HG02885 (cell line): Measurements from ENCODE around the gene ARHGEF28.

ENCODE experiments used
- ATAC-seq: cut with Tn5 transposase; IDR thresholded peaks from one replicate; pipeline ENCODE4 v1.9.1; 2021; ENCODE audit warnings: mild to moderate bottlenecking; ENCODE audit not compliant: unreplicated experiment, poor library complexity

ARHGEF28 gene

GRCh38 chr5:73799401-73799972, 173.5 kb downstream of the ARHGEF28 start:
- no peak for ATAC-seq

GRCh38 chr5:73801686-73802085, 175.7 kb downstream of the ARHGEF28 start:
- no peak for ATAC-seq

DNA sequence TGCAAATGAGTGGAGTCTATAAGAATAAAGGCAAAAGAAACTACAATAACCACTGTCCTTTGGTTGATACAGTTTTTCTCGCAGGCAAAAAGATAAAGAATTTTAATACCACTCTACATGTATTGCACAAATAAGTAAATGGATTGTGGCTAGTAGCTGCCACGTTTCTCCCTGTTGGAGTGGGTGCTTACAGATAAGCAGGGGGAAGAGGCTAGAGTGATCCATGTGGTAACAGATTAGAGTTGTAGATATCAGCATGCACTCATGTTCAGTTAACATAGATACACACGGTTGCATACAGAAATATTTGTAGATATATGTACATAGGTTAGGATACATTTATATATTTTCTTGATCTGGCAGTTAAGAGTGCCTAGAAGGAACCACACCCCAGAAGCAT, 179.5 kb downstream of the ARHGEF28 start:
- no peak for ATAC-seq

DNA sequence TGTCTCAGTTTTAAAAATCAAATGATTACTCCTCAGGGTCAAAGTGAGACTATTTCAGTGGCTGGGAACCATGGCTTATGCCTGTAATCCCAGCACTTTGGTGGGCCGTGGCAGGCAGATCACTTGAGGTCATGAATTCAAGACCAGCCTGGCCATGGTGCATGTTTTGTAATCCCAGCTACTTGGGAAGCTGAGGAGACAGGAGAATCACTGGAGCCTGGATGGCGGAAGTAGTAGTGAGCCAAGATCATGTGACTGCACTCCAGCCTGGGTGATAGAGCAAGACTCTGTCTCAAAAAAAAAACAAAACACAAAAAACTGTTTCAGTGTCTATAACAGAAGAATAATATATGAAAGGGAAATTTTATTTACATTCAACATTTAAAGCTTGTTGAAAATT, 182.9 kb downstream of the ARHGEF28 start:
- no peak for ATAC-seq

DNA sequence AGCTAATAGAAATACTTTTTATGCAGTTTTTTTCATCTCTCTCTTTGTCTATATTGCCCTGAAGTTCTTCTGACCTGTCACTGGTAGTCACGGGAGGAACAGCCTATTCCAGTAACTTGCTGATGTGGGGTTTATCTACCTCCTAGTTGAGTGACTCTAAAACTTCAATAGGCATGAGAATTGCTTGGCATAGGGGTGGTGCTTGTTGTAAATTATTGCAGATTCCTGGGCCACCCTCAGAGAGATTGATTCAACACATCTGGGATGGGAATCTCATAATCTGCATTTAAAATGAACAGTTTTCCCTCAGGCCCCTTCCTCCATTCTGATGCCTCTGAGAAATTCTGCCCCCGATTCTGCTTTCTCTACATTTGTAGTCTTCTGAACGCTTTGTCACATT, 184.4 kb downstream of the ARHGEF28 start:
- no peak for ATAC-seq

DNA sequence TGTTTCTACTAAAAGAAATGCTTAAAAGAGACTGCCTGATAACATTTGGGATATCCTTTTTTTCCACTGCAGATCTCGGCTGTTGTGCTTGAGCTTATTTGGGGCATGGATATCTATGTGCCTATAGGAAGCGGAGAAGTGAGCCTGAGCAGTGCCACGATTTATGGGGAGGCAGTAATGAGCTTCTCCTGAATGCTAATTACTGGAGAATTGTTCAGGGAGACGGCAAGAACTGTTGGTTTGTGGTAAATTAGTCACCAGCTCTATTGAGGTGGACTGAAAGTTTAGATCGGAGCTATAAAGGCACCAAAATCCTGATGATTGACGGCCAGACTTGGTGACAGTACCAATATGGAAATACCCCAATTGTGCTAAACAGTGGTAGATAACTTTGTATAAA, 186.5 kb downstream of the ARHGEF28 start:
- ATAC-seq: no peak

DNA sequence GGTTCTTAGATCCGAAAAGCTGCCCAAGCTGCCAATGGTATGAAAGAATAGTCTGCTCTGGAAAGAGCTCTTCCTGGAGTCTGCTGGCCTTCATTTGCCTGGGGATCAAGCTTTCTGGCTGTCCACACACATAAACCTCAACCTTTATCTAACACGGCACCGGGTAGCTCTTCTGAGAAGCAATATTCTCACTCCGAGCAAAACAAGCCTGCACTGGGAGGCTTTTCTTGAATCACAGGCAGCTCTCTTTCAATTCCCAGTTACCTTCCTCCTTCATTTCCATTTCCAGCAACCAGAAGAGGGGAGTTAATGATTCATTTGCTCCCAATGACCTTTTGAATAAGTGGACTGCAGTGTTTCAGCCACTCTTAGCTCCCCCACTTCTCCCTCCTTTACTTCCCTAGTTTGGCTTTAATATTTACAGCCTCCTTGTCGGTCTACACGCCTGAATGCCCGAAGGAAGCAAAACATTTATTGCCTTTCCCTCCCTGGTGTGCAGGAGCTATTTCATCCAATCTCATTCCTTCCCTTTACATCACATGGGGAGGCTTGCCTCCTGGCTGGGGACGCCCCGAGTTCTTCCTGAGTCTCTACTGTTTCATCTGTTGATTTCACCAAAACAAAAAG, 187.1 kb downstream of the ARHGEF28 start:
- ATAC-seq: no peak

- ATAC-seq: no peak
Observed at GRCh38 chr5:73814233-73814846, 188.3 kb downstream of the ARHGEF28 start.

- no peak for ATAC-seq
Observed at GRCh38 chr5:73815631-73816030, 189.6 kb downstream of the ARHGEF28 start.

DNA sequence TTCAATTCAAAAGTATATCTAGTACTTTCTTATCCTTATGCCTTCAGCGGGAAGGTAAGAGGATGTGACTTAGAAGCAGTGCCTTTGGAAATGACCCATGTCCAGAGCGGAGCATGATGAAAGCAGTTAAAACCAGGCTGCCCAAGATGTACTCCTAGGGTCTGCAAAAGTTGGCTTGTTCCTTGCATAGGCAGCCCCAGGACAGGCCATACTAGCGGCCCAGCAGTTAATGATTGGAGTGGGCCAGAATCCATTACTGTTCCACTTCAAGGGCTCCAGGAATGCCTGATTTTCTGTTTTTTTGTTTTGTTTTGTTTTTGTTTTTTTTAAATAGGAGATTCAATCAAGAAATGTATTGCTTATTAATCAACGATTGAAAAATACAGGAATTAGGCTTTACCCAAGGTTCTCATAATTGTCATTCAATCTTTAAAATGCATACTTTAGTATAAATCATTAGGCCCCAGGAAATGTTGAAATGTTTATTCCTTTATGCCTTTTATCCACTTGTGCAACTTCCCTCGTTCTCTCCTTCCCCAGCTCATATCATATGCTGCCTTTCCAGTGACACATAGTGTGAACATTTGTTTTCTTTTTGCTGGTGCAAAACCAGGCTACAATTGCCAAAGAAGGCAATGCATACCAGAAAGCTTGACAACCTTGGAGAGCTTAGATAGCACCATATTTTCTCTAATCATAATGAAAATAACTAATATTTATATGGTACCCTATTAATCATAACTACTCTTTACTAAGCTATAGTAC, 190.8 kb downstream of the ARHGEF28 start:
- ATAC-seq: no peak

DNA sequence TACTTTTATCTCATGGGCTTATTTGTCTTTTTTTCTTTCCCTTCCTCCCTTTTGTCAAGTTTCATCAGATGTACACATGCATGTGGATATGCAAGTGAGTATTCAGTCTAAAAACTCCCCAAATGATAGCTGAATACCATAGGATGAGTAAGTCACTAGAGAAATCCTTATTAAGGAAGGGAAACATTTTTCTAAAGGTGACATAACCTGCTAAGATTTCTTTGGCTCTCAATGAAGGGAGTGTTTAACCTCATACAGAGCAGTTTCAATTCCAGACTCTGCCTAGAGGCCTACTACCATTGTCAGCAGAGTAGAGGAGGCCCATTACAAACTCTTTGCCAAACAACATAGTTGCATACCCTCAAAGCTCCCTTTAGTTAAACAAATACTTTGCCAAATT, 192.4 kb downstream of the ARHGEF28 start:
- ATAC-seq: no peak

GRCh38 chr5:73820326-73820725, 194.3 kb downstream of the ARHGEF28 start:
- no peak for ATAC-seq

DNA sequence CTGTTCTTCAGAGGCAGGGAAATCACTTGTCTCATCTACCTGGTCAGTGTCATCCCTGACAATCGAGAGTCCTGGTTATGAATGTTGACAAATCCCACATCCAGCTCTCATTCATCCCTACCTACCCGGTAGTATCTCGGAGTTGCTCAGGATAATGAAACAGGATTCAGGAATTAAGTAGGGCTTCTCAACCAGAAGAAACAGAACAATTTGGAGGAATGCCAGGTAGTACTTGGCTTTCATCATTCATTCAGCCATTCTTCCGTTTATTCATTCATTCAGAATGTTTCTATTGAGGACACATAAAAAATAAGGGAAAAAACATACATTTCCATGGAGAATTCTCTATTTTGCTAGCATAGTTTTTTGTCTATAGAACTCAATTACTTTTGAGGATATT, 195.0 kb downstream of the ARHGEF28 start:
- ATAC-seq: no peak

- ATAC-seq: no peak
Observed at GRCh38 chr5:73822278-73822988, 196.4 kb downstream of the ARHGEF28 start.

- no peak for ATAC-seq
Observed at GRCh38 chr5:73822989-73823339, 197.0 kb downstream of the ARHGEF28 start.

DNA sequence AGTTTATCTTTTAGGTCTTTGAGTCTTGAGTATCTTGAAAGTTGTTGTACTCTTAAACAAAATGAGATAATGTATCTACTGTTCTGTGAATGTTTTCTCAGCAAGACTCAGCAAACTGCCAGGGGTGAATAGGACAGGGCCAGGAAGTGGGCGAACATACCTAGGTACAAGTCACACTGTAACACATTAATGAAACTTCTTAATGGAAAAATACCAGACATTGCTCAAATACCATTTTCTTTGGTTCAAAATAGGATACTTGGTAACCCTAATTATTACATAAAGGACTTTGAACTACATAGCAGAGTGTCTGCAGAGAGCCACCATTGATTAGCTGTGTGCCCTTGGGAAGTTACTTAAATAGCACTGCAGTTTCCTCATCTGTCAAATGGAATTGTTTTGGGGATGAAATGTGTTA, 197.5 kb downstream of the ARHGEF28 start:
- ATAC-seq: no peak

DNA sequence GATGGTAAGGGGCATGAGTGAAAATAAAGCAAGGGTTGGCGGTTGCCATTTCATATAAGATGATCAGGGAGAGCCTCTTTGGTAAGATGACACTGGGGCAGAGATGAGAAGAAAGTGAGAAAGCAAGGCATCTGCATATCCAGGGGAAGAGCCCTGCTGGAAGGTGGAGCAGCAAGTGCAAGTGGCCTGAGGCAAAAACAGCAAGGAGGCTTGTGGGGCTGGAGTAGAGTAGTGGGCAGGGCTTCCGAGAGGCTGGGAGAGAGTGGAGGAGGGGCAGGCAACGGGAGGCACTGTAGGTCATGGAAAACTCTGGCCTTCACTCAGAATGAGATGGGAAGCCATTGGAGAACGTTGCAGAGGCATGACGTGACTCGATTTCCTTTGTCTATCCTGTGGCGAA, 199.2 kb downstream of the ARHGEF28 start:
- ATAC-seq: no peak

- ATAC-seq: no peak
Observed at GRCh38 chr5:73825736-73826135, 199.7 kb downstream of the ARHGEF28 start.

DNA sequence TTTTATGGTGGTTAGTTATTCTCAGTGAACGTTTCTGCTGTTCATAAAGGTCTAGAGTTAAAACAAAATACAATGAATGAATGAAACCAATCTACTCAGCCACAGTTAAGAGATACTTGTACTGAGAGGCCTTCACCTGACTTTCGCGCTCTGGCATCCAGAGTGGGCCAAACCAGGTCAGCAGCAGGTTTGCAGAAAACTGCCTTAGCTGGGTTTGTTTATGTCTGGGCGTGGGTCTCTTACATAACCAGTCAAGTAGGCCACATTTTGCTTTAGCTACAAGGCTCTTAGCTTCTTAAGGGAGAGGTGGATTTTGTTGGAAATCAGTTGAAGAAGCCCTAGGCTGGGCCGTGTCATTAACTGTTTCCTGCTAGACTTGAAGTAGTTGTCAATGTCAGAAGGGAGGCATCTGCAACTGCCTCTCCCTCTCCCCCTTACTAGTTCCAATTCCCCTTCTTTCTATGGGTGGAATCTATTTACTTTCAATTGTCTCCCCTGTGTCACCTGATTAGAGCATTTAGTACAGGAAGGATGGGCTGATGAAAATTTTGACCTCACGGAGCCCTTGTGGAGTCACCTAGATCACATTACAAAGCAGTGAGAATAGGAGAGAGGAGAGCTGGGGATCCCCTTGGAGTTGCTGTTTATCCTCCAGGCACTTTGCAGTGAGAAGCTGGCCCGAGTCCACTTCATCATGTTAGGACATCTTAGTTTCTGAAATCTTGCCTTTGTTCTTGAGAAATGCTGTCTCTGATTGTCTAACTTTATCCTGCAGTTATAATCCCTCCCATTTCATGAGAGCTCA, 200.5 kb downstream of the ARHGEF28 start:
- no peak for ATAC-seq

- ATAC-seq: no peak
Observed at GRCh38 chr5:73827106-73827450, 201.1 kb downstream of the ARHGEF28 start.
